ENCODE data around the gene SMAGP.
"Not testable (repeated sequence)": the region's sequence is repeated elsewhere in the genome, so short reads cannot be mapped to it uniquely, and the experiment has no call there.

Gene SMAGP

DNA sequence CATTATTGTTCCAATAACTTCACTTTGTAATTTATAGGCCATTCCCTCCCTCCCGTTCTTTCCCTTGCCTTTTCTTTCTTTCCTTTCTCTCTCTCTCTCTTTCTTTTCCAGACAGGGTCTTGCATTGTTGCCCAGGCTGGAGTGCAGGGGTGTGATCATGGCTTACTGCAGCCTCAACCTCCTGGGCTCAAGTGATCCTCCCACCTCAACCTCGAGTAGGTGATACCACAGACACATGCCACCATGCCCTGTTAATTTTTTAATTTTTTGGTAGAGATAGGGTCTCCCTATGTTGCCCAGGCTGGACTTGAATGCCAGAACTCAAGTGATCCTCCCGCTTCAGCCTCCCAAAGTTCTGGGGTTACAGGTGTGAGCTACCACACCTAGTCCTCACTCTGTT is 45.6 kb downstream of the SMAGP start:
- H2BK12ac ChIP-seq (ENCODE audit: low read length): no peak overlapping the region
- no peak overlapping the region for H3K4ac ChIP-seq (ENCODE audit: low read depth, low read length)
- H3K79me1 ChIP-seq (ENCODE audit: low read length): no peaks in the 10 kb centered on the region
- no peaks in the 10 kb centered on the region for H3K36me3 ChIP-seq (ENCODE audit: control insufficient read depth in 1 of 2, insufficient read depth in 2 of 2, low read length in 2 of 2)
- H4K12ac ChIP-seq (ENCODE audit: low read depth, low read length): no peak overlapping the region
- H2BK120ac ChIP-seq (ENCODE audit: insufficient read depth, low read length, poor library complexity): no peak overlapping the region
- H3K9me3 ChIP-seq (ENCODE audit: insufficient read depth, low read depth, low read length): peaks cover 3% of the 10 kb centered on the region
- H2BK5ac ChIP-seq (ENCODE audit: low read depth, low read length, poor library complexity): no peak overlapping the region
- no peak overlapping the region for H3K27ac ChIP-seq (ENCODE audit: low read depth, low read length)
- H3K4me1 ChIP-seq (ENCODE audit: control insufficient read depth in 1 of 2, insufficient read depth in 2 of 2, low read length in 2 of 2): no peaks in the 10 kb centered on the region
- H2AK5ac ChIP-seq (ENCODE audit: low read length): no peak overlapping the region
- no peak overlapping the region for H3K23ac ChIP-seq (ENCODE audit: low read length)
- no peak overlapping the region for H3K4me3 ChIP-seq (ENCODE audit: low read depth, low read length)
- no peak overlapping the region for H3K14ac ChIP-seq (ENCODE audit: low read length)
- H4K91ac ChIP-seq (ENCODE audit: low read depth, low read length): no peak overlapping the region
- no peak for DNase-seq
- H3K4me2 ChIP-seq (ENCODE audit: low read length): no peak overlapping the region
- no peak overlapping the region for H2AFZ ChIP-seq (ENCODE audit: insufficient read depth, low read length, poor library complexity)
- H3K27me3 ChIP-seq (ENCODE audit: insufficient read depth, low read length): no peaks in the 10 kb centered on the region
- H4K8ac ChIP-seq (ENCODE audit: low read depth, low read length): no peak overlapping the region
- no peak overlapping the region for H3K18ac ChIP-seq (ENCODE audit: low read length)
- H3K79me2 ChIP-seq (ENCODE audit: control insufficient read depth, insufficient read depth, low read length, poor library complexity): no peaks in the 10 kb centered on the region
- WGBS (ENCODE audit: extremely low coverage, insufficient coverage, insufficient read length): no CpG with 5 or more reads among the region's 3 CpGs
- no peak overlapping the region for H3K9ac ChIP-seq (ENCODE audit: low read length)

DNA sequence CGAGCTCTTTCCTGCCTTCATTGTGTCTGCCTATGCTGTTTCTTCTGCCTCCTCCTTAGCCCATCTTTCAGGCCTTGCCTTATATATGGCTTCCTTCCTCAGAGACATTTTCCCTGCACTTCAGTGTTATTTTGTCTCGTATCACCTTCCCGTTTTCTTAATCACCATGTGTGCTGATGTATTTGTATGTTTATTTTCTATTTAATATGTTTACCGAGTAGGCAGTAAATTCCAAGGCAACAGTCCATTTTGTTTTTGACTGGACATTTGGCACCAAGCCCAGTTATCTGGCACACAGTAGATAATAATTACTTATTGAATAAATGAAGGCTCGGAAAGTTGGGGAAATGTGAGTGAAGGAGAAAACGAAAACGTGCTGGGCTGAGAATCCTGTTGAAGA is 47.8 kb downstream of the SMAGP start:
- Histone ChIP-seq H3K36me3 (ENCODE audit: control insufficient read depth in 1 of 2, insufficient read depth in 2 of 2, low read length in 2 of 2) (no peaks in the 10 kb centered on the region), H3K9ac (ENCODE audit: low read length) (no peak overlapping the region), H4K91ac (ENCODE audit: low read depth, low read length) (no peak overlapping the region), H3K23ac (ENCODE audit: low read length) (no peak overlapping the region), H3K4me2 (ENCODE audit: low read length) (no peak overlapping the region), H2BK5ac (ENCODE audit: low read depth, low read length, poor library complexity) (no peak overlapping the region), H2BK12ac (ENCODE audit: low read length) (no peak overlapping the region), H3K27ac (ENCODE audit: low read depth, low read length) (no peak overlapping the region), H3K9me3 (ENCODE audit: insufficient read depth, low read depth, low read length) (no peaks in the 10 kb centered on the region), H3K14ac (ENCODE audit: low read length) (no peak overlapping the region), H3K4me3 (ENCODE audit: low read depth, low read length) (no peak overlapping the region), H3K4me1 (ENCODE audit: control insufficient read depth in 1 of 2, insufficient read depth in 2 of 2, low read length in 2 of 2) (peaks cover 4 to 7% of the 10 kb centered on the region in 2 experiments), H3K27me3 (ENCODE audit: insufficient read depth, low read length) (no peaks in the 10 kb centered on the region), H4K12ac (ENCODE audit: low read depth, low read length) (no peak overlapping the region), H3K79me2 (ENCODE audit: control insufficient read depth, insufficient read depth, low read length, poor library complexity) (peaks cover 2% of the 10 kb centered on the region), H2BK120ac (ENCODE audit: insufficient read depth, low read length, poor library complexity) (no peak overlapping the region), H2AFZ (ENCODE audit: insufficient read depth, low read length, poor library complexity) (no peak overlapping the region), H3K79me1 (ENCODE audit: low read length) (peaks cover 6% of the 10 kb centered on the region), H3K4ac (ENCODE audit: low read depth, low read length) (no peak overlapping the region), H3K18ac (ENCODE audit: low read length) (no peak overlapping the region), H2AK5ac (ENCODE audit: low read length) (no peak overlapping the region), H4K8ac (ENCODE audit: low read depth, low read length) (no peak overlapping the region)
- DNase-seq: no peak
- 100% methylated on average over 3 of the region's 7 CpGs for WGBS (ENCODE audit: extremely low coverage, insufficient coverage, insufficient read length)

DNA sequence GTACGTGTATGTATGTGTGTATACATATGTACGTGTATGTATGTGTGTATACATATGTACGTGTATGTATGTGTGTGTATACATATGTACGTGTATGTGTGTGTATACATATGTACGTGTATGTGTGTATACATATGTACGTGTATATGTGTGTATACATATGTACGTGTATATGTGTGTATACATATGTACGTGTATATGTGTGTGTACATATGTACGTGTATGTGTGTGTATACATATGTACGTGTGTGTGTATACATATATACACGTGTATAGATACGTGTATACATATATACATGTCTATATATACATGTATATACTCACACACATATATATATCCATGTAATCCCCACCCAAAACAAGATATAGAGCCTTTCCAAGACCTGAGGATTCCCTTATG is 50.4 kb downstream of the SMAGP start:
- H2BK120ac ChIP-seq (ENCODE audit: insufficient read depth, low read length, poor library complexity); H3K4me3 ChIP-seq (ENCODE audit: low read depth, low read length): not testable (repeated sequence)

DNA sequence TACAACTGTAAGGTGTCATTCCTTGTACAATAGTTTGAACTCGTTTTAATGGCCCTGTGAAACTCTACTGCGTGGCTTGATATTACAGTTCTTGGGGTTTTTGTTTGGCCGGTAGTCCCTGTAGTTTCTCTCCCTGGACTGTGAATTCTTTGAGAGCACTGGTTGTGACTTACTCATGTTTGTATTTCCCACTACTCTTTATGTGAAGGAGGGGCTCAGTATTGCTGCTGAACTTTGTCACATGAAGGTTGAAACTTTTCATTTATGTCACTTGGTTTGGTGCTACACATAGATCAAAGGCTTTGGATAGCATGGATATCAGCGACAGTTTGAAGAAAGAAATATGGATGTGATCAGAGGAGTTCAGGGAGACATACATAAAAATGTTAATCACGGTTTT is 50.9 kb downstream of the SMAGP start:
- DNase-seq: no peak
- peaks cover 2% of the 10 kb centered on the region for H3K79me2 ChIP-seq (ENCODE audit: control insufficient read depth, insufficient read depth, low read length, poor library complexity)
- H4K12ac ChIP-seq (ENCODE audit: low read depth, low read length): no peak overlapping the region
- peaks cover 9% of the 10 kb centered on the region for H3K79me1 ChIP-seq (ENCODE audit: low read length)
- H3K9me3 ChIP-seq (ENCODE audit: insufficient read depth, low read depth, low read length): no peaks in the 10 kb centered on the region
- no peak overlapping the region for H2BK12ac ChIP-seq (ENCODE audit: low read length)
- H3K18ac ChIP-seq (ENCODE audit: low read length): no peak overlapping the region
- no peak overlapping the region for H3K9ac ChIP-seq (ENCODE audit: low read length)
- no peak overlapping the region for H2AK5ac ChIP-seq (ENCODE audit: low read length)
- no peak overlapping the region for H2BK120ac ChIP-seq (ENCODE audit: insufficient read depth, low read length, poor library complexity)
- H3K4me2 ChIP-seq (ENCODE audit: low read length): no peak overlapping the region
- no peak overlapping the region for H3K4ac ChIP-seq (ENCODE audit: low read depth, low read length)
- H3K27me3 ChIP-seq (ENCODE audit: insufficient read depth, low read length): no peaks in the 10 kb centered on the region
- H2BK5ac ChIP-seq (ENCODE audit: low read depth, low read length, poor library complexity): no peak overlapping the region
- no peak overlapping the region for H3K4me3 ChIP-seq (ENCODE audit: low read depth, low read length)
- no peak overlapping the region for H3K23ac ChIP-seq (ENCODE audit: low read length)
- H4K91ac ChIP-seq (ENCODE audit: low read depth, low read length): no peak overlapping the region
- no peak overlapping the region for H2AFZ ChIP-seq (ENCODE audit: insufficient read depth, low read length, poor library complexity)
- H4K8ac ChIP-seq (ENCODE audit: low read depth, low read length): no peak overlapping the region
- H3K4me1 ChIP-seq (ENCODE audit: control insufficient read depth in 1 of 2, insufficient read depth in 2 of 2, low read length in 2 of 2): peaks cover 4 to 10% of the 10 kb centered on the region in 2 experiments
- no CpG with 5 or more reads among the region's 5 CpGs for WGBS (ENCODE audit: extremely low coverage, insufficient coverage, insufficient read length)
- H3K14ac ChIP-seq (ENCODE audit: low read length): no peak overlapping the region
- H3K27ac ChIP-seq (ENCODE audit: low read depth, low read length): no peak overlapping the region
- no peaks in the 10 kb centered on the region for H3K36me3 ChIP-seq (ENCODE audit: control insufficient read depth in 1 of 2, insufficient read depth in 2 of 2, low read length in 2 of 2)

More for the DNA sequence above, 50.4 kb downstream of the SMAGP start:
- H2BK5ac ChIP-seq (ENCODE audit: low read depth, low read length, poor library complexity); H3K9me3 ChIP-seq (ENCODE audit: insufficient read depth, low read depth, low read length); H3K4ac ChIP-seq (ENCODE audit: low read depth, low read length); DNase-seq; H2AFZ ChIP-seq (ENCODE audit: insufficient read depth, low read length, poor library complexity); H3K27me3 ChIP-seq (ENCODE audit: insufficient read depth, low read length); H4K91ac ChIP-seq (ENCODE audit: low read depth, low read length); H4K8ac ChIP-seq (ENCODE audit: low read depth, low read length); H2AK5ac ChIP-seq (ENCODE audit: low read length); H3K36me3 ChIP-seq (ENCODE audit: control insufficient read depth in 1 of 2, insufficient read depth in 2 of 2, low read length in 2 of 2); H3K27ac ChIP-seq (ENCODE audit: low read depth, low read length); H3K18ac ChIP-seq (ENCODE audit: low read length); H2BK12ac ChIP-seq (ENCODE audit: low read length); H3K79me2 ChIP-seq (ENCODE audit: control insufficient read depth, insufficient read depth, low read length, poor library complexity); H3K79me1 ChIP-seq (ENCODE audit: low read length); H3K4me2 ChIP-seq (ENCODE audit: low read length); H3K14ac ChIP-seq (ENCODE audit: low read length); H3K9ac ChIP-seq (ENCODE audit: low read length); H3K23ac ChIP-seq (ENCODE audit: low read length); H4K12ac ChIP-seq (ENCODE audit: low read depth, low read length): not testable (repeated sequence)
- peaks cover 4 to 10% of the 10 kb centered on the region in 2 experiments for H3K4me1 ChIP-seq (ENCODE audit: control insufficient read depth in 1 of 2, insufficient read depth in 2 of 2, low read length in 2 of 2)
- no CpG with 5 or more reads among the region's 12 CpGs for WGBS (ENCODE audit: extremely low coverage, insufficient coverage, insufficient read length)
